ENCODE results near the gene OR56A1.

The OR56A1 gene

GRCh38 chr11:5992150-5992549 is 38.4 kb downstream of the OR56A1 start:
- H3K4me3 ChIP-seq (ENCODE audit: low read depth, low read length) = no peak overlapping the region

GRCh38 chr11:5989203-5989602 is 41.4 kb downstream of the OR56A1 start:
- no peak overlapping the region for H3K4me3 ChIP-seq (ENCODE audit: low read depth, low read length)

GRCh38 chr11:5986885-5987284 is 43.7 kb downstream of the OR56A1 start, which contains the start of gene OR52L1:
TSS of gene OR52L1 (minus strand) at chr11:5986985. CDS start at chr11:5986930, 55 bp downstream.
- H3K4me3 ChIP-seq (ENCODE audit: low read depth, low read length) = no peak within 1 kb of the TSS

- no peak overlapping the region for H3K4me3 ChIP-seq (ENCODE audit: low read depth, low read length)
These were observed 47.1 kb downstream of the OR56A1 start for GRCh38 chr11:5983443-5983842.

GRCh38 chr11:5973530-5973929 is 57.0 kb downstream of the OR56A1 start:
- no peak overlapping the region for H3K4me3 ChIP-seq (ENCODE audit: low read depth, low read length)

All from iPS-11a (cell line).